Choroid plexus epithelial cell (primary cell): Measurements from ENCODE around the gene NTNG1.

Experiments used
- DNase-seq: peaks from one replicate; pipeline ENCODE4 v3.0.0-alpha.2; 2010; ENCODE audit warnings: low read depth
- H3K4me3 ChIP-seq: 2 replicates; pipeline ENCODE4 v1.5.1; 2011; ENCODE audit warnings: low read depth, mild to moderate bottlenecking, control low read depth, low read length, moderate library complexity
- CTCF ChIP-seq: conservative IDR thresholded peaks from 2 replicates; pipeline ENCODE4 v1.5.1; 2011; ENCODE audit warnings: low read depth, mild to moderate bottlenecking, control low read depth, inconsistent platforms, low read length, moderate library complexity

Gene NTNG1

GRCh38 chr1:107105914-107106313, 34.9 kb upstream of the NTNG1 start:
- TF ChIP-seq CTCF: no peak
- DNase-seq: no peak
- H3K4me3 ChIP-seq: no peak overlapping the region

GRCh38 chr1:107110326-107110725, 30.5 kb upstream of the NTNG1 start:
- TF ChIP-seq CTCF: no peak
- no peak overlapping the region for H3K4me3 ChIP-seq
- DNase-seq: no peak

- no peak overlapping the region for H3K4me3 ChIP-seq
- DNase-seq: no peak
- TF ChIP-seq CTCF: no peak
Observed at GRCh38 chr1:107116306-107116790, 24.5 kb upstream of the NTNG1 start.

GRCh38 chr1:107122225-107122624, 18.6 kb upstream of the NTNG1 start:
- no peak overlapping the region for H3K4me3 ChIP-seq
- DNase-seq: no peak
- no peak for TF ChIP-seq CTCF

GRCh38 chr1:107123741-107124140, 17.1 kb upstream of the NTNG1 start:
- no peak overlapping the region for H3K4me3 ChIP-seq
- TF ChIP-seq CTCF: no peak
- DNase-seq: no peak

GRCh38 chr1:107124694-107125093, 16.1 kb upstream of the NTNG1 start:
- no peak for DNase-seq
- no peak for TF ChIP-seq CTCF
- H3K4me3 ChIP-seq: no peak overlapping the region

GRCh38 chr1:107132195-107132594, 8.6 kb upstream of the NTNG1 start:
- no peak overlapping the region for H3K4me3 ChIP-seq
- DNase-seq: no peak
- TF ChIP-seq CTCF: no peak
